ENCODE data around the gene PBX2.

DNA sequence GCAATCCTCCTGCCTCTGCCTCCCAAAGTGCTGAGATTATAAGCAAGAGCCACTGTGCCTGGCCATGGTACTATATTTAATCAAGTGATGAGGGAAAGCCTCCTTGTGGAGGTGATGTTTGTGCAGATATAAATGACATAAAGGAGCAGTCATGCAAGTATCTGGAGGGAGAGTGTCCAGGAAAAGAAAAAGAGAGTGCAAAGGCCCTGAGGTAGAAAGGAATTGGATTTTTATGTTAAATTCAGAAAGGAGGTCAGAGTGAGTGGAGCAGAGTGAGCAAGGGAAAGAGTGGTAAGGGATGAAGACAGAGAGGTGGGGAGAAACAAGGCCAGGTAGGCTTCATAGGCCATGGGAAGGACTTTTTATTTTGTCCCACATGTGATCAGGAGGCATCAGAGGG, 52.5 kb downstream of the PBX2 start:
- no peak for TF ChIP-seq POLR2A (IDR thresholded peaks at IDR 0.05; ENCODE audit: low read depth)
- TF ChIP-seq, protein P1, sequence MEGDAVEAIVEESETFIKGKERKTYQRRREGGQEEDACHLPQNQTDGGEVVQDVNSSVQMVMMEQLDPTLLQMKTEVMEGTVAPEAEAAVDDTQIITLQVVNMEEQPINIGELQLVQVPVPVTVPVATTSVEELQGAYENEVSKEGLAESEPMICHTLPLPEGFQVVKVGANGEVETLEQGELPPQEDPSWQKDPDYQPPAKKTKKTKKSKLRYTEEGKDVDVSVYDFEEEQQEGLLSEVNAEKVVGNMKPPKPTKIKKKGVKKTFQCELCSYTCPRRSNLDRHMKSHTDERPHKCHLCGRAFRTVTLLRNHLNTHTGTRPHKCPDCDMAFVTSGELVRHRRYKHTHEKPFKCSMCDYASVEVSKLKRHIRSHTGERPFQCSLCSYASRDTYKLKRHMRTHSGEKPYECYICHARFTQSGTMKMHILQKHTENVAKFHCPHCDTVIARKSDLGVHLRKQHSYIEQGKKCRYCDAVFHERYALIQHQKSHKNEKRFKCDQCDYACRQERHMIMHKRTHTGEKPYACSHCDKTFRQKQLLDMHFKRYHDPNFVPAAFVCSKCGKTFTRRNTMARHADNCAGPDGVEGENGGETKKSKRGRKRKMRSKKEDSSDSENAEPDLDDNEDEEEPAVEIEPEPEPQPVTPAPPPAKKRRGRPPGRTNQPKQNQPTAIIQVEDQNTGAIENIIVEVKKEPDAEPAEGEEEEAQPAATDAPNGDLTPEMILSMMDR (IDR thresholded peaks at IDR 0.05): no peak
- no peak for TF ChIP-seq POLR2AphosphoS5 (IDR thresholded peaks at IDR 0.05)
- no peak for TF ChIP-seq EP300 (IDR thresholded peaks at IDR 0.05)
